ENCODE measurements around the gene EDC4.

The EDC4 gene

GRCh38 chr16:67872631-67873434, at the start of gene EDC4:
TSS of gene EDC4 (plus strand) at chr16:67873052. CDS start at chr16:67873262, 210 bp downstream.
- ChIA-PET CTCF (interaction anchor here (0.6 to 1.7 kb wide), 5 partner anchors 9 to 142 kb away, joined by 3 to 7 read pairs (median 6); partner anchors contain the start of gene NRN1L), POLR2A (ENCODE audit: low non-redundant PET) (no interaction called here)
- peak; percentile 89 for DNase-seq (ENCODE audit: low spot score)
- TF ChIP-seq CTCF (conservative IDR thresholded peaks at IDR 0.05; ENCODE audit: low read depth) = no peak
- peak within 1 kb of the TSS; percentile 79 for H3K27ac ChIP-seq

GRCh38 chr16:67825119-67825518, 47.7 kb upstream of the EDC4 start:
- H3K27ac ChIP-seq = no peak overlapping the region
- no peak for DNase-seq (ENCODE audit: low spot score)
- POLR2A ChIA-PET (ENCODE audit: low non-redundant PET) = no interaction called here
- no peak for TF ChIP-seq CTCF (conservative IDR thresholded peaks at IDR 0.05; ENCODE audit: low read depth)
- CTCF ChIA-PET = interaction anchor here (2.3 kb wide), 1 partner anchor 9 kb away, joined by 24 read pairs; no protein-coding TSS in a partner anchor

GRCh38 chr16:67825906-67826305, 46.9 kb upstream of the EDC4 start:
- ChIA-PET POLR2A (ENCODE audit: low non-redundant PET) (no interaction called here), CTCF (interaction anchor here (2.3 kb wide), 1 partner anchor 10 kb away, joined by 24 read pairs; no protein-coding TSS in a partner anchor)
- TF ChIP-seq CTCF (conservative IDR thresholded peaks at IDR 0.05; ENCODE audit: low read depth) = no peak
- H3K27ac ChIP-seq = no peak overlapping the region
- no peak for DNase-seq (ENCODE audit: low spot score)

- no peak for DNase-seq (ENCODE audit: low spot score)
- CTCF ChIA-PET = interaction anchor here (0.6 to 1.2 kb wide), 3 partner anchors 12 to 161 kb away, joined by 3 to 5 read pairs (median 4); no protein-coding TSS in a partner anchor
- H3K27ac ChIP-seq = no peak overlapping the region
- POLR2A ChIA-PET (ENCODE audit: low non-redundant PET) = no interaction called here
- TF ChIP-seq CTCF (conservative IDR thresholded peaks at IDR 0.05; ENCODE audit: low read depth) = no peak
Measured at GRCh38 chr16:67828651-67829050, 44.2 kb upstream of the EDC4 start.

GRCh38 chr16:67833030-67833414, 39.8 kb upstream of the EDC4 start:
- TF ChIP-seq CTCF (conservative IDR thresholded peaks at IDR 0.05; ENCODE audit: low read depth) = no peak
- ChIA-PET POLR2A (ENCODE audit: low non-redundant PET) (interaction anchor here (0.5 kb wide), 1 partner anchor 154 kb away, joined by 3 read pairs; no protein-coding TSS in a partner anchor), CTCF (interaction anchor here (0.5 to 1.3 kb wide), 3 partner anchors 16 to 445 kb away, joined by 3 to 7 read pairs (median 6); no protein-coding TSS in a partner anchor)
- peak overlapping the region; percentile 81 for H3K27ac ChIP-seq
- peak; percentile 77 for DNase-seq (ENCODE audit: low spot score)

- ChIA-PET CTCF (interaction anchor here (0.5 to 1.3 kb wide), 5 partner anchors 11 to 446 kb away, joined by 3 to 7 read pairs (median 3); no protein-coding TSS in a partner anchor), POLR2A (ENCODE audit: low non-redundant PET) (interaction anchor here (0.5 kb wide), 2 partner anchors 155 to 355 kb away, joined by 3 to 5 read pairs; no protein-coding TSS in a partner anchor)
- H3K27ac ChIP-seq = peak overlapping the region; percentile 81
- peak; percentile 91 for DNase-seq (ENCODE audit: low spot score)
- no peak for TF ChIP-seq CTCF (conservative IDR thresholded peaks at IDR 0.05; ENCODE audit: low read depth)
Measured at GRCh38 chr16:67833415-67834241, 39.2 kb upstream of the EDC4 start.

All from RWPE1 (cell line).